HEK293 (cell line): ENCODE data around the gene BCAS3.

Source experiments
- CTCF ChIA-PET: fragments of 350-600 bp; formaldehyde crosslinking; extraction: SDS; loops from one replicate; lab custom pipeline; 2021; ENCODE audit warnings: antibody characterized with exemption; lab: Yijun Ruan, JAX
- POLR2A ChIA-PET: fragments of 300-600 bp; formaldehyde crosslinking; extraction: SDS; loops from one replicate; lab custom pipeline; 2020; ENCODE audit warnings: antibody characterized with exemption, inconsistent platforms; lab: Yijun Ruan, JAX
- H3K27ac ChIP-seq: fragments of 200-500 bp; sonication (Bioruptor generic); 2 replicates; pipeline ENCODE4 v1.5.1; 2014; ENCODE audit warnings: low read depth, low read length, control low read depth, inconsistent platforms; ENCODE audit errors: extremely low read depth
- H3K36me3 ChIP-seq, 2 experiments: fragments of 200-500 bp in 1 of 2; sonication (Bioruptor generic) in 1 of 2; 1 replicate in 1 of 2; 2 replicates in 1 of 2; pipeline ENCODE4 v1.5.1; 2014 to 2017; ENCODE audit warnings: inconsistent platforms in 2 of 2, low read length in 2 of 2; ENCODE audit not compliant: control insufficient read depth in 2 of 2, insufficient read depth in 1 of 2
- H3K4me1 ChIP-seq: fragments of 200-500 bp; sonication (Bioruptor generic); 2 replicates; pipeline ENCODE4 v1.5.1; 2014; ENCODE audit warnings: mild to moderate bottlenecking, low read length, inconsistent platforms; ENCODE audit not compliant: control insufficient read depth, insufficient read depth
- H3K4me3 ChIP-seq: 2 replicates; pipeline ENCODE4 v1.5.1; 2011; ENCODE audit warnings: low read depth, mild to moderate bottlenecking, control low read depth, low read length, moderate library complexity
- H3K9me3 ChIP-seq: fragments of 200-500 bp; sonication (Bioruptor generic); 2 replicates; pipeline ENCODE4 v1.5.1; 2014; ENCODE audit warnings: low read depth, low read length, inconsistent platforms; ENCODE audit not compliant: control insufficient read depth, insufficient read depth
- BCL11A ChIP-seq: fragments of 450-650 bp; formaldehyde crosslinking; IDR thresholded peaks from 2 replicates; pipeline ENCODE4 v1.5.1; 2016; ENCODE audit warnings: low read depth, missing biosample characterization, missing genetic modification characterization
- FEZF1 ChIP-seq: fragments of 450-650 bp; formaldehyde crosslinking; IDR thresholded peaks from 2 replicates; pipeline ENCODE4 v1.5.1; 2016; ENCODE audit warnings: missing biosample characterization, missing genetic modification characterization
- KLF16 ChIP-seq: fragments of 450-650 bp; formaldehyde crosslinking; IDR thresholded peaks from 2 replicates; pipeline ENCODE4 v1.5.1; 2017; ENCODE audit warnings: missing biosample characterization, missing genetic modification characterization
- KLF8 ChIP-seq: fragments of 450-650 bp; formaldehyde crosslinking; IDR thresholded peaks from 2 replicates; pipeline ENCODE4 v1.5.1; 2016; ENCODE audit warnings: missing biosample characterization, missing genetic modification characterization
- SCRT1 ChIP-seq: fragments of 450-650 bp; formaldehyde crosslinking; IDR thresholded peaks from 2 replicates; pipeline ENCODE4 v1.5.1; 2016; ENCODE audit warnings: missing biosample characterization, missing genetic modification characterization, borderline replicate concordance
- ZEB2 ChIP-seq: fragments of 450-650 bp; formaldehyde crosslinking; IDR thresholded peaks from 2 replicates; pipeline ENCODE4 v1.5.1; 2016; ENCODE audit warnings: missing biosample characterization, missing genetic modification characterization
- ZNF174 ChIP-seq: fragments of 450-650 bp; formaldehyde crosslinking; IDR thresholded peaks from 2 replicates; pipeline ENCODE4 v1.5.0; 2017; ENCODE audit warnings: missing biosample characterization, mild to moderate bottlenecking, missing genetic modification characterization
- ZNF184 ChIP-seq: fragments of 450-650 bp; IDR thresholded peaks from 2 replicates; pipeline ENCODE4 v1.5.1; 2018; ENCODE audit warnings: missing biosample characterization, mild to moderate bottlenecking, missing genetic modification characterization
- ZNF23 ChIP-seq: fragments of 450-650 bp; formaldehyde crosslinking; IDR thresholded peaks from 2 replicates; pipeline ENCODE4 v1.5.1; 2016; ENCODE audit warnings: missing biosample characterization, missing genetic modification characterization, borderline replicate concordance
- ZNF24 ChIP-seq: fragments of 450-650 bp; formaldehyde crosslinking; IDR thresholded peaks from 2 replicates; pipeline ENCODE4 v1.5.1; 2016; ENCODE audit warnings: missing biosample characterization, missing genetic modification characterization
- ZNF341 ChIP-seq: fragments of 450-650 bp; formaldehyde crosslinking; IDR thresholded peaks from 2 replicates; pipeline ENCODE4; 2016; ENCODE audit warnings: low read depth, missing biosample characterization, missing genetic modification characterization
- ZNF394 ChIP-seq: fragments of 450-650 bp; formaldehyde crosslinking; IDR thresholded peaks from 2 replicates; pipeline ENCODE4 v1.5.1; 2016; ENCODE audit warnings: missing biosample characterization, missing genetic modification characterization, mild to moderate bottlenecking, moderate library complexity, borderline replicate concordance
- ZNF426 ChIP-seq: fragments of 450-650 bp; formaldehyde crosslinking; IDR thresholded peaks from 2 replicates; pipeline ENCODE4 v1.5.1; 2017; ENCODE audit warnings: missing biosample characterization, missing genetic modification characterization, mild to moderate bottlenecking, inconsistent platforms, moderate library complexity
- ZNF501 ChIP-seq: fragments of 450-650 bp; formaldehyde crosslinking; IDR thresholded peaks from 2 replicates; pipeline ENCODE4 v1.5.1; 2016; ENCODE audit warnings: missing biosample characterization, missing genetic modification characterization
- ZNF555 ChIP-seq: fragments of 450-650 bp; formaldehyde crosslinking; conservative IDR thresholded peaks from 2 replicates; pipeline ENCODE4 v1.5.1; 2017; ENCODE audit warnings: missing biosample characterization, mild to moderate bottlenecking, missing genetic modification characterization, inconsistent platforms
- ZNF561 ChIP-seq: fragments of 450-650 bp; IDR thresholded peaks from 2 replicates; pipeline ENCODE4 v1.5.1; 2018; ENCODE audit warnings: missing biosample characterization, missing genetic modification characterization, borderline replicate concordance
- ZNF624 ChIP-seq: fragments of 450-650 bp; formaldehyde crosslinking; IDR thresholded peaks from 2 replicates; pipeline ENCODE4 v1.5.1; 2017; ENCODE audit warnings: missing biosample characterization, missing genetic modification characterization
- ZNF658 ChIP-seq: fragments of 450-650 bp; formaldehyde crosslinking; IDR thresholded peaks from 2 replicates; pipeline ENCODE4; 2016; ENCODE audit warnings: missing biosample characterization, missing genetic modification characterization
- ZNF785 ChIP-seq: fragments of 450-650 bp; formaldehyde crosslinking; IDR thresholded peaks from 2 replicates; pipeline ENCODE4 v1.5.1; 2016; ENCODE audit warnings: missing biosample characterization, missing genetic modification characterization
- ZNF791 ChIP-seq: fragments of 450-650 bp; formaldehyde crosslinking; IDR thresholded peaks from 2 replicates; pipeline ENCODE4 v1.5.1; 2016; ENCODE audit warnings: missing biosample characterization, missing genetic modification characterization
- ZSCAN30 ChIP-seq: fragments of 450-650 bp; IDR thresholded peaks from 2 replicates; pipeline ENCODE4 v1.5.1; 2018; ENCODE audit warnings: missing biosample characterization, mild to moderate bottlenecking, missing genetic modification characterization, moderate library complexity
- TF ChIP-seq, protein P1 (sequence below): fragments of 450-650 bp; formaldehyde crosslinking; IDR thresholded peaks from 2 replicates; pipeline ENCODE4 v1.5.1; 2016; ENCODE audit warnings: missing biosample characterization, missing genetic modification characterization
- TF ChIP-seq, protein P2 (sequence below): fragments of 450-650 bp; formaldehyde crosslinking; IDR thresholded peaks from 2 replicates; pipeline ENCODE4 v1.5.0; 2017; ENCODE audit warnings: missing biosample characterization, missing genetic modification characterization, borderline replicate concordance
- TF ChIP-seq, protein P3 (sequence below): fragments of 450-650 bp; formaldehyde crosslinking; IDR thresholded peaks from 2 replicates; pipeline ENCODE4 v1.5.1; 2016; ENCODE audit warnings: missing biosample characterization, missing genetic modification characterization
- TF ChIP-seq, protein P4 (sequence below): fragments of 450-650 bp; formaldehyde crosslinking; IDR thresholded peaks from 2 replicates; pipeline ENCODE4 v1.5.1; 2016; ENCODE audit warnings: missing biosample characterization, missing genetic modification characterization
- TF ChIP-seq, protein P5 (sequence below): fragments of 450-650 bp; IDR thresholded peaks from 2 replicates; pipeline ENCODE4 v1.5.1; 2018; ENCODE audit warnings: missing biosample characterization, mild to moderate bottlenecking, missing genetic modification characterization

The BCAS3 gene

DNA sequence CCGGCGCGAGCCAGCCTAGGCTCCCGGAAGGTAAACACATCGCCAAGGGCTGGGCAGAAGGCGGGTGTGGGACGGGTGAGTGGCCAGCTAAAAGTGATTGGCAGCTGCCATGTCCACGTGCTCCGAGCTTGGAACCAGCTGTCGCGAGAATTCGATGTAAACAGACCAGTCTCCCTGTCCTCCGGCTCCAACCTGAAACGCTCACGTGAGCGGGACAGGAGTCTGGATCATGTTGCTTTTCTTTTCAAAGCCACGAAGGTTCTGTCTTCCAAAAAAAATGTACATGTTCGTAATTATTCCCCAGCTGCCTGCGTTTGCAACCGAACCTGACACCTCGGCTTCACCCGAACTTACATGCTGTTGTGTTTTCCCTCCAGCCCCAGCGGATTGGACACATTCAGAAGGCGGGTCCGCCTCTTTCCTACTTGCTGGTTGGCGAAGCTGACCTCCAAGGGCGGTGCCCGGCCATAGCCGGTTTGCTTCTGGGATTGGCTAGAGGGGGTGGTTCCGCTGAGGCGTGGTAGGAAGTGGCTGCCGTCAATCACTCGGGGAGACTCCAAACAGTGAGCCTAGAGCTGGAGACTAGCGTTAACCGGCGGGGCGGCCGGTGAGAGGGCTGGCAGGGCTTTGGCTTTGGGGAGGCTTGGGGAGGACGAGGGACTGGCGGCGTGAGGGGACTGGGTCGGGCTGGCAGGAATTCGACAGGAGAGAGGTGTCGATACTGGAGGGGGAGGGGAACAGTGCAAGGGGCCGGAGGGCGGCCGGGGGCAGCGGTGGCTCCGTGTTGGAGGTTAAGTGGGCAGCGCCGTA lies at the start of gene BCAS3 (continued):
- no peak for TF ChIP-seq SCRT1
- TF ChIP-seq ZNF174 = no peak
- no peak for TF ChIP-seq ZNF184 (tag by site-specific recombination)
- no peak for TF ChIP-seq ZNF23 (tag by site-specific recombination)
- no peak for TF ChIP-seq ZNF341 (tag by site-specific recombination)
- TF ChIP-seq ZNF426 (tag by site-specific recombination) = no peak
- no peak; the same call in 1 of the 2 replicates for TF ChIP-seq ZNF394 (tag by site-specific recombination)
- TF ChIP-seq, protein P1, sequence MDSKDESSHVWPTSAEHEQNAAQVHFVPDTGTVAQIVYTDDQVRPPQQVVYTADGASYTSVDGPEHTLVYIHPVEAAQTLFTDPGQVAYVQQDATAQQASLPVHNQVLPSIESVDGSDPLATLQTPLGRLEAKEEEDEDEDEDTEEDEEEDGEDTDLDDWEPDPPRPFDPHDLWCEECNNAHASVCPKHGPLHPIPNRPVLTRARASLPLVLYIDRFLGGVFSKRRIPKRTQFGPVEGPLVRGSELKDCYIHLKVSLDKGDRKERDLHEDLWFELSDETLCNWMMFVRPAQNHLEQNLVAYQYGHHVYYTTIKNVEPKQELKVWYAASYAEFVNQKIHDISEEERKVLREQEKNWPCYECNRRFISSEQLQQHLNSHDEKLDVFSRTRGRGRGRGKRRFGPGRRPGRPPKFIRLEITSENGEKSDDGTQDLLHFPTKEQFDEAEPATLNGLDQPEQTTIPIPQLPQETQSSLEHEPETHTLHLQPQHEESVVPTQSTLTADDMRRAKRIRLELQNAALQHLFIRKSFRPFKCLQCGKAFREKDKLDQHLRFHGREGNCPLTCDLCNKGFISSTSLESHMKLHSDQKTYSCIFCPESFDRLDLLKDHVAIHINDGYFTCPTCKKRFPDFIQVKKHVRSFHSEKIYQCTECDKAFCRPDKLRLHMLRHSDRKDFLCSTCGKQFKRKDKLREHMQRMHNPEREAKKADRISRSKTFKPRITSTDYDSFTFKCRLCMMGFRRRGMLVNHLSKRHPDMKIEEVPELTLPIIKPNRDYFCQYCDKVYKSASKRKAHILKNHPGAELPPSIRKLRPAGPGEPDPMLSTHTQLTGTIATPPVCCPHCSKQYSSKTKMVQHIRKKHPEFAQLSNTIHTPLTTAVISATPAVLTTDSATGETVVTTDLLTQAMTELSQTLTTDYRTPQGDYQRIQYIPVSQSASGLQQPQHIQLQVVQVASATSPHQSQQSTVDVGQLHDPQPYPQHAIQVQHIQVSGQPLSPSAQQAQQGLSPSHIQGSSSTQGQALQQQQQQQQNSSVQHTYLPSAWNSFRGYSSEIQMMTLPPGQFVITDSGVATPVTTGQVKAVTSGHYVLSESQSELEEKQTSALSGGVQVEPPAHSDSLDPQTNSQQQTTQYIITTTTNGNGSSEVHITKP = peak; percentile 83
- TF ChIP-seq ZNF24 (tag by site-specific recombination) = no peak; the same call in 1 of the 2 replicates
- no peak for TF ChIP-seq ZSCAN30 (tag by site-specific recombination)
- peak; percentile 76 for TF ChIP-seq KLF8 (tag by site-specific recombination)
- TF ChIP-seq BCL11A (tag by site-specific recombination) = no peak
- TF ChIP-seq ZNF624 = no peak
- TF ChIP-seq ZNF658 (tag by site-specific recombination) = no peak
- no peak for TF ChIP-seq ZNF561 (tag by site-specific recombination)
- no peak for TF ChIP-seq ZNF785 (tag by site-specific recombination)
- TF ChIP-seq ZNF501 (tag by site-specific recombination) = peak; percentile 84
- TF ChIP-seq, protein P2, sequence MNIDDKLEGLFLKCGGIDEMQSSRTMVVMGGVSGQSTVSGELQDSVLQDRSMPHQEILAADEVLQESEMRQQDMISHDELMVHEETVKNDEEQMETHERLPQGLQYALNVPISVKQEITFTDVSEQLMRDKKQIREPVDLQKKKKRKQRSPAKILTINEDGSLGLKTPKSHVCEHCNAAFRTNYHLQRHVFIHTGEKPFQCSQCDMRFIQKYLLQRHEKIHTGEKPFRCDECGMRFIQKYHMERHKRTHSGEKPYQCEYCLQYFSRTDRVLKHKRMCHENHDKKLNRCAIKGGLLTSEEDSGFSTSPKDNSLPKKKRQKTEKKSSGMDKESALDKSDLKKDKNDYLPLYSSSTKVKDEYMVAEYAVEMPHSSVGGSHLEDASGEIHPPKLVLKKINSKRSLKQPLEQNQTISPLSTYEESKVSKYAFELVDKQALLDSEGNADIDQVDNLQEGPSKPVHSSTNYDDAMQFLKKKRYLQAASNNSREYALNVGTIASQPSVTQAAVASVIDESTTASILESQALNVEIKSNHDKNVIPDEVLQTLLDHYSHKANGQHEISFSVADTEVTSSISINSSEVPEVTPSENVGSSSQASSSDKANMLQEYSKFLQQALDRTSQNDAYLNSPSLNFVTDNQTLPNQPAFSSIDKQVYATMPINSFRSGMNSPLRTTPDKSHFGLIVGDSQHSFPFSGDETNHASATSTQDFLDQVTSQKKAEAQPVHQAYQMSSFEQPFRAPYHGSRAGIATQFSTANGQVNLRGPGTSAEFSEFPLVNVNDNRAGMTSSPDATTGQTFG = no peak
- no peak for TF ChIP-seq ZNF791 (tag by site-specific recombination)

DNA sequence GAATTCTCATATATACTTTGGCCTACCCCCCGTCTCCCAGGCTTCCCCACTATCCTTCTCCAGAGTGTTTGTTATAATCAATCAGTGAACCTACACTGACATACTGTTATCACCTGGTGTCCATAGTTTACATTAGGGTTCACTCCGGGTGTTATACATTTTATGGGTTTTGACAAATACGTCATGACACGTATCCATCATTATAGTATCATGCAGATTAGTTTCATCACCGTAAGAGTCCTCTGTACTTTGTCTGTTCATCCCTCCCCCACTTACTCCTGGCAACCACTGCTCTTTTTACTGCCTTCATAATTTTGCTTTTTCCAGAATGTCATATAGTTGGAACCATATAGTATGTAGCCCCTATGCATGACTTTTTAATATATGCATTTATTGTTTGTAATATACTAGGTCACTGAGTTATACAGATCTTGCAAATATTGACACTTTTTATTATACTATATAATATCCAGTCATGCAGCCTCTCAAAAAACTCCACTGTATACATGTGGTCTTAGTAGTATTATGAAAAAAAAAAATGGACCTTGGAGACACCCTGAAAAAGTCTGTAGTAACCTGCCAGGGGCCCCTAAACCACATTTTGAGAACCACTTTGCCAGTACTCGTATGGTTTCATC lies 49.3 kb upstream of the BCAS3 start:
- Histone ChIP-seq H3K36me3 (peaks cover 18 to 21% of the 10 kb centered on the region in 2 experiments), H3K4me1 (peaks cover 14% of the 10 kb centered on the region), H3K4me3 (no peak overlapping the region), H3K9me3 (no peaks in the 10 kb centered on the region), H3K27ac (no peak overlapping the region)
- POLR2A ChIA-PET = no interaction called here
- CTCF ChIA-PET = interaction anchor here (0.7 to 1.4 kb wide), 4 partner anchors 10 to 16 kb away, joined by 3 to 6 read pairs (median 6); no protein-coding TSS in a partner anchor
- TF ChIP-seq, protein P3, sequence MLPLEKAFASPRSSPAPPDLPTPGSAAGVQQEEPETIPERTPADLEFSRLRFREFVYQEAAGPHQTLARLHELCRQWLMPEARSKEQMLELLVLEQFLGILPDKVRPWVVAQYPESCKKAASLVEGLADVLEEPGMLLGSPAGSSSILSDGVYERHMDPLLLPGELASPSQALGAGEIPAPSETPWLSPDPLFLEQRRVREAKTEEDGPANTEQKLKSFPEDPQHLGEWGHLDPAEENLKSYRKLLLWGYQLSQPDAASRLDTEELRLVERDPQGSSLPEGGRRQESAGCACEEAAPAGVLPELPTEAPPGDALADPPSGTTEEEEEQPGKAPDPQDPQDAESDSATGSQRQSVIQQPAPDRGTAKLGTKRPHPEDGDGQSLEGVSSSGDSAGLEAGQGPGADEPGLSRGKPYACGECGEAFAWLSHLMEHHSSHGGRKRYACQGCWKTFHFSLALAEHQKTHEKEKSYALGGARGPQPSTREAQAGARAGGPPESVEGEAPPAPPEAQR (tag by site-specific recombination) = no peak
- TF ChIP-seq ZEB2 (tag by site-specific recombination) (peak; percentile 46; the same call in 1 of the 2 replicates), KLF16 (tag by site-specific recombination) (no peak), FEZF1 (tag by site-specific recombination) (peak; percentile 74), ZNF555 (tag by site-specific recombination) (no peak)
- TF ChIP-seq, protein P4, sequence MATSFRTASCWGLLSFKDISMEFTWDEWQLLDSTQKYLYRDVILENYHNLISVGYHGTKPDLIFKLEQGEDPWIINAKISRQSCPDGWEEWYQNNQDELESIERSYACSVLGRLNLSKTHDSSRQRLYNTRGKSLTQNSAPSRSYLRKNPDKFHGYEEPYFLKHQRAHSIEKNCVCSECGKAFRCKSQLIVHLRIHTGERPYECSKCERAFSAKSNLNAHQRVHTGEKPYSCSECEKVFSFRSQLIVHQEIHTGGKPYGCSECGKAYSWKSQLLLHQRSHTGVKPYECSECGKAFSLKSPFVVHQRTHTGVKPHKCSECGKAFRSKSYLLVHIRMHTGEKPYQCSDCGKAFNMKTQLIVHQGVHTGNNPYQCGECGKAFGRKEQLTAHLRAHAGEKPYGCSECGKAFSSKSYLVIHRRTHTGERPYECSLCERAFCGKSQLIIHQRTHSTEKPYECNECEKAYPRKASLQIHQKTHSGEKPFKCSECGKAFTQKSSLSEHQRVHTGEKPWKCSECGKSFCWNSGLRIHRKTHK = no peak
- TF ChIP-seq, protein P5, sequence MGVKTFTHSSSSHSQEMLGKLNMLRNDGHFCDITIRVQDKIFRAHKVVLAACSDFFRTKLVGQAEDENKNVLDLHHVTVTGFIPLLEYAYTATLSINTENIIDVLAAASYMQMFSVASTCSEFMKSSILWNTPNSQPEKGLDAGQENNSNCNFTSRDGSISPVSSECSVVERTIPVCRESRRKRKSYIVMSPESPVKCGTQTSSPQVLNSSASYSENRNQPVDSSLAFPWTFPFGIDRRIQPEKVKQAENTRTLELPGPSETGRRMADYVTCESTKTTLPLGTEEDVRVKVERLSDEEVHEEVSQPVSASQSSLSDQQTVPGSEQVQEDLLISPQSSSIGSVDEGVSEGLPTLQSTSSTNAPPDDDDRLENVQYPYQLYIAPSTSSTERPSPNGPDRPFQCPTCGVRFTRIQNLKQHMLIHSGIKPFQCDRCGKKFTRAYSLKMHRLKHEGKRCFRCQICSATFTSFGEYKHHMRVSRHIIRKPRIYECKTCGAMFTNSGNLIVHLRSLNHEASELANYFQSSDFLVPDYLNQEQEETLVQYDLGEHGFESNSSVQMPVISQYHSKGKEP (tag by site-specific recombination) = no peak
